Lower lobe of right lung (tissue), 2 donors: ENCODE data around the gene PRDX1. TPM values are rescaled to one million over a fixed set of nuclear protein-coding genes. Genes with fewer than 3 reads are reported as not detected.
"Not testable (repeated sequence)": the region's sequence is repeated elsewhere in the genome, so short reads cannot be mapped to it uniquely, and the experiment has no call there.

Experiments used
- ATAC-seq, 2 donors: fragments of 200-7000 bp; cut with Tn5 transposase; one replicate each; pipeline ENCODE4 v1.9.1; 2020 to 2022; ENCODE audit warnings: mild to moderate bottlenecking in 2 of 2, moderate library complexity in 2 of 2
- DNase-seq: peaks from one replicate; pipeline ENCODE4 v3.0.0-alpha.2; 2020
- H3K27ac ChIP-seq: fragments of 200-600 bp; one replicate; pipeline ENCODE4 v1.8.0; 2022
- H3K27me3 ChIP-seq: fragments of 200-600 bp; one replicate; pipeline ENCODE4 v1.8.0; 2022; ENCODE audit warnings: low read depth
- H3K36me3 ChIP-seq: fragments of 200-600 bp; one replicate; pipeline ENCODE4 v1.8.0; 2022; ENCODE audit warnings: mild to moderate bottlenecking
- H3K4me1 ChIP-seq: fragments of 200-600 bp; one replicate; pipeline ENCODE4 v1.8.0; 2022
- H3K4me3 ChIP-seq: fragments of 200-600 bp; one replicate; pipeline ENCODE4 v1.8.0; 2022; ENCODE audit warnings: mild to moderate bottlenecking
- H3K9me3 ChIP-seq: fragments of 200-600 bp; one replicate; pipeline ENCODE4 v1.8.0; 2022
- CTCF ChIP-seq: fragments of 200-600 bp; IDR thresholded peaks from one replicate; pipeline ENCODE4 v1.8.0; 2022; ENCODE audit warnings: antibody characterized with exemption, mild to moderate bottlenecking
- intact Hi-C: fragments of 100-400 bp; cut with DNase I; formaldehyde crosslinking; loops from one replicate; pipeline ENCODE4 v1.11.0; 2022
- total RNA-seq: library from RNA; stranded (reverse); fragmentation: NEBNext Ultra II Directional; extraction: Animal tissue kit (Norgen Biotek cat#: 25700); gene quantifications from one replicate; pipeline ENCODE4 v1.2.1, GENCODE V29; 2021
- donor health status: DM: no; HTN: yes; CAD: no; lungs with severe emphysema.

The PRDX1 gene
- total RNA-seq, 1 donor from 2014 or later: 417 TPM

DNA sequence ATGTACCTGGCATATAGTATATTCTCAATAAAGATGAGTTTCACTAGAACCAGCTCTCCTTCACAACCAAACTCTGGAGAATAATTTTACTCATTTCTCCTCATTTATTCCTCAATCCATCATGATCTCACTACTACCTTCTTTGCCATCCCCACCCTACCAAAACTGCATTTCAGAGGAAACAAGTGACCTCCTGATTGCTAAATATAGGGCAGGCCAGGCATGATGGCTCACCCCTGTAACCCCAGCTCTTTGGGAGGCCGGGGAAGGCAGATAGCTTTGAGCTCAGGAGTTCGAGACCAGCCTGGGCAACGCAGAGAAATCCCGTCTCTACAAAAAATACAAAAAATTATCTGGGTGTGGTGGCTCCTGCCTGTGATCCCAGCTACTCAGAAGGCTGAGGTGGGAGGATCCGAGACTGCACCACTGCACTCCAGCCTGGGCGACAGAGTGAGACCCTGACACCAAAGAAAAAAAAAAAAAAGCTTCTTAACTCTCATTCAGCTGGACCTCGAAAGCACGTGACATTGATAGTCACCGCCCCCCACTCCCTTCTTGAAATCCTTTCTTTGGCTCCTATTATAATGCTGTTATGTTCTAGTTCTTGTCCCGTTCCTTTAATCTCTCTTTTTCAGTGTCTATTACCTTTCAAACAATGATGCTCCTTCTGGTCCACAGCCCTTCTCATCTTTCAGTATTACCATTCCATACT is 32.9 kb downstream of the PRDX1 start:
- ATAC-seq (no peak), DNase-seq (no peak)
- no peak for TF ChIP-seq CTCF
- H3K36me3 ChIP-seq: no peaks in the 10 kb centered on the region
- no peaks in the 10 kb centered on the region for H3K27me3 ChIP-seq
- intact Hi-C loops: no loop called here
- H3K27ac ChIP-seq: no peak overlapping the region
- no peaks in the 10 kb centered on the region for H3K9me3 ChIP-seq
- no peak overlapping the region for H3K4me3 ChIP-seq
- peaks cover 16% of the 10 kb centered on the region for H3K4me1 ChIP-seq

DNA sequence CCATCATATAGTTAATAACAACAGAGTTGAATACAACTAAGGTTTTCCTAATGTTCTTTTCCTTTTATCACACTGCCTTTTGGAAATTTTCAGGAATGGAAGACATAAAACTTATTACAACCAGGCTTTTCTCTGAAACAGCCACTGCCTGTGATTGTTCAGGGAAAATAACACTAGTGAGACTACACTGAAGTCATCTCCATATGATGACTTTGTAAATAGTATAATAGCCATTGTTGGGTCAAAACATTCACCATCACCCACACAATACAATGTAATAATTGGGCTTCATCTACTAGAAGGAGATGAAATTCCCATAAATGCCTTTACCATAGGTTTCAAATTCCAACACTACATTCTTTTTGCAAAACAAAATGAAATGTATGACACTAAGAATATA is 35.7 kb downstream of the PRDX1 start:
- Histone ChIP-seq H3K4me1 (peaks cover 13% of the 10 kb centered on the region), H3K27ac (no peak overlapping the region), H3K36me3 (no peaks in the 10 kb centered on the region), H3K27me3 (no peaks in the 10 kb centered on the region), H3K9me3 (no peaks in the 10 kb centered on the region), H3K4me3 (no peak overlapping the region)
- intact Hi-C loops: no loop called here
- no peak for ATAC-seq
- no peak for TF ChIP-seq CTCF
- DNase-seq: no peak

- DNase-seq (no peak), ATAC-seq (no peak)
- no peaks in the 10 kb centered on the region for H3K4me1 ChIP-seq
- H3K4me3 ChIP-seq: no peak overlapping the region
- intact Hi-C loops: no loop called here
- no peak for TF ChIP-seq CTCF
- H3K27me3 ChIP-seq: no peaks in the 10 kb centered on the region
- H3K9me3 ChIP-seq: no peaks in the 10 kb centered on the region
- H3K36me3 ChIP-seq: no peaks in the 10 kb centered on the region
- H3K27ac ChIP-seq: no peak overlapping the region
These were observed 42.5 kb downstream of the PRDX1 start for GRCh38 chr1:45479039-45479748.

DNA sequence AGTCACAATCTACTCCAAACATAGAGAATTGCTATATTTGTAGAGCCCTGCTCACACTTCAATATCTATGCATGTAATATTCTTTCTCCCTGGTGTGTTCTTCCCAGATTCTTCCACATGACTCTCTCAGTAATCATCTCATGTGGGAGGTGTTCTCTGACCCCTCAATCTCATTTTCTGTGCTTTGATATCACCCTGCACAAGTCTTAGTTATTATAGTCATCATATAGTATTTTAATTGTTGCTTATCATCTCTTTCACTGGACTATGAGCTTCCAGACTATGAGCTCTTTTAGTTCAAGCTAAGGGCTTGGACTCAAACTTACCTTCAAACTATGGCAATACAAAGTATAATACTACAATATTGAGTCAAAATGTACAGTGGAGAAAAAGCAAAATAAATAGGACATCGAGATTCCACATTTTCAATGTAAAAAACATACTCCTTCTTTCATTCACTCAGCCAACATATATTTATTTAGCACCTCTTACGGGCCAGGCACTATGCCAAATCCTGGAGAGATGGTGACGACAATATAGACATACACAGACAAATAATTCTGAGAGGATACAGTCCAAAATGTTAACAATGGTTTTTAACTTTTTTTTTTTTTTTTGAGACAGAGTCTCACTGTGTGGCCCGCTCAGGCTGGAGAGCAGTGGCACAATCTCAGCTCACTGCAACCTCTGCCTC is 43.4 kb downstream of the PRDX1 start:
- ATAC-seq: no peak

GRCh38 chr1:45477646-45478045 is 44.0 kb downstream of the PRDX1 start:
- Histone ChIP-seq H3K4me1 (no peaks in the 10 kb centered on the region), H3K4me3 (no peak overlapping the region), H3K27ac (no peak overlapping the region), H3K36me3 (no peaks in the 10 kb centered on the region), H3K9me3 (no peaks in the 10 kb centered on the region), H3K27me3 (no peaks in the 10 kb centered on the region)
- DNase-seq (no peak), ATAC-seq (no peak)
- no peak for TF ChIP-seq CTCF
- intact Hi-C loops: no loop called here

More for the DNA sequence above, 43.4 kb downstream of the PRDX1 start:
- Histone ChIP-seq H3K36me3 (no peaks in the 10 kb centered on the region), H3K27me3 (no peaks in the 10 kb centered on the region), H3K4me3 (no peak overlapping the region), H3K4me1 (no peaks in the 10 kb centered on the region), H3K27ac (no peak overlapping the region), H3K9me3 (no peaks in the 10 kb centered on the region)
- no peak for DNase-seq
- no peak for TF ChIP-seq CTCF
- intact Hi-C loops: no loop called here

DNA sequence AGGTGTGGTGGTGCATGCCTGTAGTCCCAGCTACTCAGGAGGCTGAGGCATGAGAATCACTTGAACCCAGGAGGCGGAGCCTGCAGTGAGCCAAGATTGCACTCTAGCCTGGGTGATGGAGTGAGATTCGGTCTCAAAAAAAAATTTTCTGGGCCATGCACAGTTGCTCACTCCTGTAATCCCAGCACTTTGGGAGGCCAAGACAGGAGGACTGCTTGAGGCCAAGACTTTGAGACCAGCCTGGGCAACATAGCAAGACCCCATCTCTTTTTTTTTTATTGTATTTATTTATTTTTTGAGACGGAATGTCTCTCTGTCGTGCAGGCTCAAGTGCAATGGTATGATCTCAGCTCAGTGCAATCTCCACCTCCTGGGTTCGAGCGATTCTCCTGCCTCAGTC is 47.5 kb downstream of the PRDX1 start:
- H3K36me3 ChIP-seq, H3K27ac ChIP-seq, H3K27me3 ChIP-seq, DNase-seq, H3K4me1 ChIP-seq, intact Hi-C loops, H3K9me3 ChIP-seq, H3K4me3 ChIP-seq, ATAC-seq: not testable (repeated sequence)
